Breast epithelium (tissue), 4 donors: Measurements from ENCODE around the gene ERC1. TPM values are rescaled to one million over a fixed set of nuclear protein-coding genes. Genes with fewer than 3 reads are reported as not detected.
"Not testable (repeated sequence)": the region's sequence is repeated elsewhere in the genome, so short reads cannot be mapped to it uniquely, and the experiment has no call there.

ENCODE experiments used
- DNase-seq, 2 donors: peaks; one replicate each; pipeline ENCODE4 v3.0.0-alpha.2; 2019; ENCODE audit warnings: low spot score in 2 of 2
- H3K27ac ChIP-seq, 2 donors: fragments of 200-600 bp; sonication (generic) in 1 of 2; one replicate each; pipeline ENCODE4 v1.5.1; 2016 to 2019; ENCODE audit warnings: mild to moderate bottlenecking in 1 of 2
- H3K27me3 ChIP-seq, 2 donors: fragments of 200-600 bp; sonication (generic) in 1 of 2; one replicate each; pipeline versions ENCODE4 v1.5.1 to v1.6.0; 2017 to 2019; ENCODE audit warnings: control low read depth in 1 of 2, mild to moderate bottlenecking in 1 of 2
- H3K36me3 ChIP-seq: fragments of 200-600 bp; one replicate; pipeline ENCODE4 v1.5.1; 2019
- H3K4me1 ChIP-seq, 2 donors: fragments of 200-600 bp; sonication (generic); one replicate each; pipeline ENCODE4 v1.5.1; 2016 to 2019; ENCODE audit warnings: control low read depth in 1 of 2
- H3K4me3 ChIP-seq, 3 donors: fragments of 200-600 bp; sonication (generic); 1 replicate in 2 of 3; 2 replicates in 1 of 3; pipeline ENCODE4 v1.5.1; 2016 to 2019; ENCODE audit warnings: mild to moderate bottlenecking in 3 of 3, moderate library complexity in 2 of 3
- H3K9me3 ChIP-seq, 2 donors: fragments of 200-600 bp; sonication (generic) in 1 of 2; one replicate each; pipeline ENCODE4 v1.5.1; 2016 to 2019; ENCODE audit warnings: control low read depth in 1 of 2
- POLR2A ChIP-seq: fragments of 450-650 bp; IDR thresholded peaks from one replicate; pipeline ENCODE4 v1.6.1; 2016; ENCODE audit warnings: antibody characterized with exemption, mild to moderate bottlenecking, moderate library complexity
- POLR2AphosphoS5 ChIP-seq, 3 donors: sonication (generic); formaldehyde crosslinking; IDR thresholded peaks; one replicate each; pipeline ENCODE4 v1.6.1; 2017; ENCODE audit warnings: antibody characterized with exemption in 3 of 3
- intact Hi-C: fragments of 100-400 bp; cut with DNase I; formaldehyde crosslinking; loops from one replicate; pipeline ENCODE4 v1.15.1; 2023; ENCODE audit warnings: low total_unique reads
- total RNA-seq, 3 donors: library from RNA; depleted of rRNA; stranded (reverse); fragments of >200 nt; gene quantifications; one replicate each; pipeline ENCODE4 v1.1.0, GENCODE V29; 2016
- TF ChIP-seq, protein P1 (sequence below), 3 donors: fragments of 450-650 bp; IDR thresholded peaks; one replicate each; pipeline ENCODE4 v1.5.1; 2016 to 2017; ENCODE audit warnings: antibody characterized with exemption in 3 of 3, mild to moderate bottlenecking in 3 of 3, moderate library complexity in 3 of 3

ERC1 gene
- total RNA-seq, 3 donors from 2014 or later: 47.4 to 63.4 (median 52.8) TPM

DNA sequence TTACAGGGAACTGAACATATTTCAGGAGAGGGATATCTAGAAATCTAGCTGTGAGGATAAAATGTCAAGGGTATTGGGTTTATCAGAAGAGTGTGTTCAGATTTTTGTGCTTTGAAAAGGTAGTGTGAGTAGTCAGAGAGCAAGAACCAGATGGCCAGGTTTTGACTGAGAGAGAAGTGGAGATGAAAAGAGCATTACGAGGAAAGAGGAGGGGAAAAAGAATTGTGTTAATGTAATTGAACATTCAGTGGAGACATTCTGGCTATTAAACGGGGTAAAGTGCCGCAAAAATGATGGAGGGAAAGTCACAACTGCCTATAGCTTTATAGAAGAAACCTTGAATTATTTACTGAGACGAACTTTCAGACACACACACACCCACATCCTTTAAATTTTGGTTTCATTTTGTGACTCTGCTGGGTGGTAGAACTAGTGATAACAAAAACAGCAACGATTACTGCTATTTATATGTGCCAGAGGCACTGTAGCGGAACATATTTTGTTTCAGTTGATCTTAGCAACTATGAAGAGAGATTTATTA lies 213.6 kb downstream of the ERC1 start:
- no peaks in the 10 kb centered on the region for H3K36me3 ChIP-seq
- DNase-seq: no peak
- H3K4me1 ChIP-seq: no peaks in the 10 kb centered on the region
- H3K27me3 ChIP-seq: no peaks in the 10 kb centered on the region
- intact Hi-C loops: no loop called here
- no peak for TF ChIP-seq POLR2A
- TF ChIP-seq POLR2AphosphoS5 (IDR thresholded peaks at IDR 0.05): no peak
- TF ChIP-seq, protein P1, sequence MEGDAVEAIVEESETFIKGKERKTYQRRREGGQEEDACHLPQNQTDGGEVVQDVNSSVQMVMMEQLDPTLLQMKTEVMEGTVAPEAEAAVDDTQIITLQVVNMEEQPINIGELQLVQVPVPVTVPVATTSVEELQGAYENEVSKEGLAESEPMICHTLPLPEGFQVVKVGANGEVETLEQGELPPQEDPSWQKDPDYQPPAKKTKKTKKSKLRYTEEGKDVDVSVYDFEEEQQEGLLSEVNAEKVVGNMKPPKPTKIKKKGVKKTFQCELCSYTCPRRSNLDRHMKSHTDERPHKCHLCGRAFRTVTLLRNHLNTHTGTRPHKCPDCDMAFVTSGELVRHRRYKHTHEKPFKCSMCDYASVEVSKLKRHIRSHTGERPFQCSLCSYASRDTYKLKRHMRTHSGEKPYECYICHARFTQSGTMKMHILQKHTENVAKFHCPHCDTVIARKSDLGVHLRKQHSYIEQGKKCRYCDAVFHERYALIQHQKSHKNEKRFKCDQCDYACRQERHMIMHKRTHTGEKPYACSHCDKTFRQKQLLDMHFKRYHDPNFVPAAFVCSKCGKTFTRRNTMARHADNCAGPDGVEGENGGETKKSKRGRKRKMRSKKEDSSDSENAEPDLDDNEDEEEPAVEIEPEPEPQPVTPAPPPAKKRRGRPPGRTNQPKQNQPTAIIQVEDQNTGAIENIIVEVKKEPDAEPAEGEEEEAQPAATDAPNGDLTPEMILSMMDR (IDR thresholded peaks at IDR 0.05): no peak
- H3K27ac ChIP-seq: peak overlapping the region; percentile 20 to 32
- peak overlapping the region; percentile 35 to 54 (median 40) for H3K4me3 ChIP-seq
- no peaks in the 10 kb centered on the region for H3K9me3 ChIP-seq

DNA sequence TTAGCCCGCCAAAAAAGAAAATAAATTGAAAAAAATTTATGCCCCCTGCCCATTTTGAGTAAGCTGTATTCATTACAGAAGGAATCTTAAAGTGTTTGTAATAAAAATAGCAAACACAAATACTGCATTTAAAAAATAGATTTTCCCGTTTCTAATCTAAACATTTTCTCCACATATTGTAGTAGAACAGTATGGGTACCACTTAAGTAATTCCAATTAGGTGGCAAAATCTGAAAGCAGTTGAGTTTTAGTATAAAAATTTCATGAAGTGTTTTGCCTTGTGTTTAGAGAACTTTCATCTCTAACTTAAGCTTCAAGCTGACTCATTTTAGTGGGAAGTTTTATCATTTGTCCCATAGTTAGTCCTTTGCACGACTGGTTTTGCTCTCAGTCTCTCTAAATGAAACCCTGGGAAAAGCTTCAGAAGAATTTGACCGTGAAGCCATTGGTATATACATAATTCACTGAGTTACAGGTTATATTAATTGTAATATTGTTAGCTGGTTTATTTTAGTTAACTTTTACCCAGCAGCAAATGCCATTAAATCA lies 214.6 kb downstream of the ERC1 start:
- H3K4me3 ChIP-seq: no peak overlapping the region
- H3K27me3 ChIP-seq: no peaks in the 10 kb centered on the region
- H3K4me1 ChIP-seq: no peaks in the 10 kb centered on the region
- no peaks in the 10 kb centered on the region for H3K36me3 ChIP-seq
- intact Hi-C loops: no loop called here
- no peak for DNase-seq
- H3K27ac ChIP-seq: no peak overlapping the region
- TF ChIP-seq POLR2AphosphoS5 (IDR thresholded peaks at IDR 0.05): no peak
- TF ChIP-seq, protein P1 (IDR thresholded peaks at IDR 0.05): no peak
- TF ChIP-seq POLR2A: no peak
- H3K9me3 ChIP-seq: no peaks in the 10 kb centered on the region

DNA sequence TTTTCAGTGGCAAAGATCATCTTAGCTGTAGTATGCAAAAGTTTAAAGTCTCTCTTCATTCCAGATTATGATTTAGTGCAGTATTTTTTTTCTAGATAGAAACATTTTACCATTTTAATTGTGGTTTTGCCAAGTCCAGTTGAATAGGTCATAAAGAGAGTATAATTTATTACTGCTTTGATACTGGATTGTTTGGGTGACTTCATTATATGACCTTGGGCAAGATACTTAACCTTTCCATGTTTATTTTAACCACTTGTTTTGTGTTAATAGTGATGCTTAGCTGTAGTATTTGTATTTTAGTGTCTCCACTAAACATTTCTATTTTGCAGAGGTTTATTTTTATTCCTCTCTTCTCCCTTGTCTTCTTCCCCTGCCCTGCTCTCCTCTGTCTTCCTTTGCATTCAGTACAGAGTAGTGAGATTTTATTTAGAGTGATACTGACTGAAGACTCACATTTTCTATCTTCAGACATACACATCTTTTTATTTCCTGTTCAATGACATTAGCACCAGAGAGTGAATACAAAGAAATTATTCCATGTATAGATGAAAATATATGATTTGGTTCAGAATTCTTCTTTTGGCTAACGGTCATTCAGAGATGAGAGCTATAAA lies 215.2 kb downstream of the ERC1 start:
- intact Hi-C loops: no loop called here
- no peak overlapping the region for H3K27ac ChIP-seq
- TF ChIP-seq POLR2A (no peak), POLR2AphosphoS5 (IDR thresholded peaks at IDR 0.05) (no peak)
- TF ChIP-seq, protein P1 (IDR thresholded peaks at IDR 0.05): no peak
- H3K4me3 ChIP-seq: no peak overlapping the region
- H3K36me3 ChIP-seq: no peaks in the 10 kb centered on the region
- no peaks in the 10 kb centered on the region for H3K4me1 ChIP-seq
- H3K9me3 ChIP-seq: no peaks in the 10 kb centered on the region
- no peaks in the 10 kb centered on the region for H3K27me3 ChIP-seq
- DNase-seq: no peak

DNA sequence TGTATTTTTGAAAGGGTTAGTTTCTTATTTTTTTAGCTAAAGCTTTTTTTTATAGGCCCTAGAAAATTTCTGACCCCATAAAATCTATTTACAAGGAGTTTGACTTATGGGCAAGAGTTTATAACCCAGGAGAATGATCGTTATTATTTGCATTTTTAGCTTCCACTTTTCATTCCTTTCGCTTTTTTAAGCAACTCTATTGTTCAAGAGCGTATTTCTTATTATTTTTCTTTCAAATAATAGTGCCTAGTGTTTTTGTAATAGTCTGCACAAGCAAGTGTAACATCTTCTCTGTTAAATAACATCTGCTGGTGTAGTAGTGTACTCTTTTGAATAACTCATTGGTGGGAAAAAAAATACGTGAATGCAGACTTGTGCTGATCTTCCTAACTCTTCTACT lies 216.3 kb downstream of the ERC1 start:
- no peaks in the 10 kb centered on the region for H3K4me1 ChIP-seq
- no peak overlapping the region for H3K4me3 ChIP-seq
- H3K27me3 ChIP-seq: no peaks in the 10 kb centered on the region
- no peaks in the 10 kb centered on the region for H3K9me3 ChIP-seq
- H3K27ac ChIP-seq: no peak overlapping the region
- H3K36me3 ChIP-seq: no peaks in the 10 kb centered on the region
- DNase-seq: no peak
- intact Hi-C loops: no loop called here
- TF ChIP-seq POLR2AphosphoS5 (IDR thresholded peaks at IDR 0.05) (no peak), POLR2A (no peak)
- TF ChIP-seq, protein P1 (IDR thresholded peaks at IDR 0.05): no peak

DNA sequence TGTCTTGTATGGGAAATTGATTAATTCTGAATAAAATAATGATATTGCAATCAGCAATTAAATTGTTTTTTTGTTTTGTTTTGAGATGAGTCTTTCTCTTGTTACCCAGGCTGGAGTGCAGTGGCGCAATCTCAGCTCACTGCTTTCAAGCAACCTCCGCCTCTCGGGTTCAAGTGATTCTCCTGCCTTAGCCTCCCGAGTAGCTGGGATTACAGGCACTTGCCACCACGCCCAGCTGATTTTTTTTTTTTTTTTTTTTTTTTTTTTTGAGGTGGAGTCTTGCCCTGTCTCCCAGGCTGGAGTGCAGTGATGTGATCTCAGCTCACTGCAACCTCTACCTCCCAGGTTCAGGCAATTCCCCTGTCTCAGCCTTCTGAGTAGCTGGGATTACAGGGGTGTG lies 217.7 kb downstream of the ERC1 start:
- H3K9me3 ChIP-seq, H3K36me3 ChIP-seq, H3K27ac ChIP-seq, H3K4me1 ChIP-seq, H3K27me3 ChIP-seq, intact Hi-C loops, DNase-seq, H3K4me3 ChIP-seq: not testable (repeated sequence)
